H1 (cell line): ENCODE data around the gene DAZAP2. TPM values are rescaled to one million over a fixed set of nuclear protein-coding genes. Genes with fewer than 3 reads are reported as not detected.

ENCODE experiments used
- ASH2L ChIP-seq: fragments of 200-600, 300-600 bp; sonication (generic); IDR thresholded peaks from one replicate; pipeline ENCODE4 v1.7.1; 2017; ENCODE audit warnings: low read length
- FOSL1 ChIP-seq: IDR thresholded peaks from 2 replicates; pipeline ENCODE4 v1.6.1; 2011; ENCODE audit warnings: mild to moderate bottlenecking, low read depth, low read length, moderate library complexity; ENCODE audit not compliant: insufficient read depth
- RNF2 ChIP-seq: fragments of 200-900, 300-1000 bp; sonication (generic); IDR thresholded peaks from 2 replicates; pipeline ENCODE4 v1.7.1; 2016; ENCODE audit warnings: borderline replicate concordance, low read depth, mild to moderate bottlenecking, antibody characterized with exemption, low read length; ENCODE audit not compliant: poor library complexity, severe bottlenecking; ENCODE audit errors: missing control alignments
- SP1 ChIP-seq: IDR thresholded peaks from 2 replicates; pipeline ENCODE4 v1.6.1; 2011; ENCODE audit warnings: low read depth, low read length
- TEAD4 ChIP-seq: IDR thresholded peaks from 2 replicates; pipeline ENCODE4 v1.6.1; 2012; ENCODE audit warnings: low read depth, low read length, inconsistent platforms, mixed read lengths
- polyA plus RNA-seq, 7 experiments: library from polyadenylated mRNA; depleted of rRNA in 3 of 7; stranded (reverse) in 5 of 7; unstranded in 2 of 7; fragments of >200 nt in 5 of 7; fragments of 200-250 nt in 2 of 7; gene quantifications; 1 replicate in 5 of 7; 2 replicates in 1 of 7; 4 replicates in 1 of 7; pipeline versions ENCODE4 v1.2.1 to v1.2.3, GENCODE V29; 2011 to 2013; ENCODE audit warnings: missing spikeins in 2 of 7, mixed read lengths in 2 of 7
- total RNA-seq: library from RNA; stranded (reverse); fragmentation: NEBNext Ultra II Directional; extraction: Animal tissue kit (Norgen Biotek cat#: 25700); gene quantifications from 2 replicates; pipeline ENCODE4 v1.2.1, GENCODE V29; 2021

The DAZAP2 gene
- total and polyA plus RNA-seq, 2 of the 8 experiments (the other 6 are each of a cell fraction or from before 2014, with no cell fraction given) = 27.1 to 77.2 TPM

GRCh38 chr12:51238510-51239334 is at the start of gene DAZAP2 (continued):
- TF ChIP-seq ASH2L (peak; percentile 77), RNF2 (no peak), TEAD4 (no peak), SP1 (peak; percentile 99), FOSL1 (no peak)
